GM20000 (cell line): Measurements from ENCODE around the gene CFAP74.
"Not testable (repeated sequence)": the region's sequence is repeated elsewhere in the genome, so short reads cannot be mapped to it uniquely, and the experiment has no call there.

ENCODE experiments used
- DNase-seq: peaks from one replicate; pipeline ENCODE4 v3.0.0; 2012; ENCODE audit warnings: low spot score
- TF ChIP-seq, protein P1 (sequence below): IDR thresholded peaks from 2 replicates; pipeline ENCODE4 v1.5.1; 2012; ENCODE audit warnings: mild to moderate bottlenecking, control low read depth; ENCODE audit errors: extremely low read depth, missing control alignments

Gene CFAP74

GRCh38 chr1:1892763-1893120, 110.8 kb downstream of the CFAP74 start:
- DNase-seq = no peak
- TF ChIP-seq, protein P1, sequence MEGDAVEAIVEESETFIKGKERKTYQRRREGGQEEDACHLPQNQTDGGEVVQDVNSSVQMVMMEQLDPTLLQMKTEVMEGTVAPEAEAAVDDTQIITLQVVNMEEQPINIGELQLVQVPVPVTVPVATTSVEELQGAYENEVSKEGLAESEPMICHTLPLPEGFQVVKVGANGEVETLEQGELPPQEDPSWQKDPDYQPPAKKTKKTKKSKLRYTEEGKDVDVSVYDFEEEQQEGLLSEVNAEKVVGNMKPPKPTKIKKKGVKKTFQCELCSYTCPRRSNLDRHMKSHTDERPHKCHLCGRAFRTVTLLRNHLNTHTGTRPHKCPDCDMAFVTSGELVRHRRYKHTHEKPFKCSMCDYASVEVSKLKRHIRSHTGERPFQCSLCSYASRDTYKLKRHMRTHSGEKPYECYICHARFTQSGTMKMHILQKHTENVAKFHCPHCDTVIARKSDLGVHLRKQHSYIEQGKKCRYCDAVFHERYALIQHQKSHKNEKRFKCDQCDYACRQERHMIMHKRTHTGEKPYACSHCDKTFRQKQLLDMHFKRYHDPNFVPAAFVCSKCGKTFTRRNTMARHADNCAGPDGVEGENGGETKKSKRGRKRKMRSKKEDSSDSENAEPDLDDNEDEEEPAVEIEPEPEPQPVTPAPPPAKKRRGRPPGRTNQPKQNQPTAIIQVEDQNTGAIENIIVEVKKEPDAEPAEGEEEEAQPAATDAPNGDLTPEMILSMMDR = no peak

DNA sequence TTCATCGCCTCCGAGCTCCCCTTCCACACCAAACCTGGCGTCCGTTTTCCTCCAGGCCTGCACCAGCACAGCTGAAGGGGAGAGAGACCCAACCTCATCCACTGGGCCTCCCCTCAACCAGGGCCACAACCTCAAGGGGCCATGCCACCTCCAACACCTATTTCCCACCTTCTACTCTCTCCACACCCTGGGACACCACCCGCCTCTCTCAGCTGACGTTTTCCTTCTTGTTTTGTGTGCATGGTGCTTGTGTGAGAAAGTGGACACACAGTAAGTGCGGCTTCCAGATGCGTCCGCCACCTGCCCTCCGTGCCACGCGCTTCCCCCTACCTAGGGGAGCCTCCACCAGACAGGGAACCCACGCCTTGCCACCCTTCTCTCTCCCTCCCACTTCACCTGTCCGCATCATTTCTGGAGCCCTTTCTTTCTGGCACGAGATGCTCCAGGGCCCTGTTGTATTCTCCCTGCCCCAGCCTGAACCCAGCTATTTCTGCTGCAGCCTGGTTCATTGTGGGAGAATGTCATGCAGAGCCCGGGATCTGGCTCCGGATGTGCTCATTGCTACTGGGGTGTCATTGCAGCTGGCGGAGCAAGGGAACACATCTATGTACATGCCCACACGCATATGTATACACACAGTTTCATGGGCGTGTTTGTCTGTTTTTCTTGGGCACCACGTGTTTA, 111.4 kb downstream of the CFAP74 start:
- TF ChIP-seq, protein P1 = no peak

DNA sequence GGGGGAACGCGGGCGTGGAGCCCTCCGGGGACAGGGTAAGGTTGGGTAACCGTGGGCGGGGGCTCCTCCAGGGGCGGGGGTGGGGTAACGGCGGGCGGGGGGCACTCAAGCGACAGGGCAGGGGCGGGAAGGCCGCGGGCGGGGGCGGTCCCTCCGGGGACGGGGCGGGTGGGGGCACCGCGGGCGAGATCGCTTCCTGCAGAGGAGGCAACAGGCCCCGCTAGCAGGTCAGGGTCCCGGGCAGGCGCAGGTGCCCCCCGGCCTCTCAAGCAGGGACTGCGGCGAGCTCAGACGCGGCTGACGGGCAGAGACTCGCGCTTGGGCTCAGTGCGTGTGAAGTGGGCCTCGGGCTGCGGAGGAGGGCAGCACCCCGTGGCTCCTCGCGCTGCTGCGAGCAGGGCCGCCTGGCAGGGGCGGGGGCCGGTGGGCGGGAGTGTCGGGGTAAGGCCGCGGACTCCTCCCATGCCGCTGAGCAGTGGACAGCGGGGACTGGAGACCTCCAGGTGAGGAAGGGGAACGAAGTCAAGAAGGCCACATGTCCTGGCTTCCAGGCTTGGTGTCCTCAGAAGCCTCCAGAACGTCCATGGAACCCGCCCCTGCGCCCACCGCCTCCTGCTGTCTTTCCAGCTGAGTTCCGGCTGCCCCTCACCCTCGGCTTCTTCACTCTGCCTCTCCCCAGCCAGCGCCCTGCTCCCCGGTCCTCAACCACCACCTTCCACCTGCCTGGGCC, 112.1 kb downstream of the CFAP74 start:
- peak; percentile 90 for DNase-seq
- TF ChIP-seq, protein P1 = no peak

More for the DNA sequence above, 111.4 kb downstream of the CFAP74 start:
- DNase-seq = no peak

- TF ChIP-seq, protein P1 = no peak
- peak; percentile 99 for DNase-seq
These were observed 112.9 kb downstream of the CFAP74 start, which contains the start of gene GNB1 for GRCh38 chr1:1890506-1891348. TSS of gene GNB1 (minus strand) at chr1:1891087. CDS start at chr1:1825453, 65,634 bp downstream.

DNA sequence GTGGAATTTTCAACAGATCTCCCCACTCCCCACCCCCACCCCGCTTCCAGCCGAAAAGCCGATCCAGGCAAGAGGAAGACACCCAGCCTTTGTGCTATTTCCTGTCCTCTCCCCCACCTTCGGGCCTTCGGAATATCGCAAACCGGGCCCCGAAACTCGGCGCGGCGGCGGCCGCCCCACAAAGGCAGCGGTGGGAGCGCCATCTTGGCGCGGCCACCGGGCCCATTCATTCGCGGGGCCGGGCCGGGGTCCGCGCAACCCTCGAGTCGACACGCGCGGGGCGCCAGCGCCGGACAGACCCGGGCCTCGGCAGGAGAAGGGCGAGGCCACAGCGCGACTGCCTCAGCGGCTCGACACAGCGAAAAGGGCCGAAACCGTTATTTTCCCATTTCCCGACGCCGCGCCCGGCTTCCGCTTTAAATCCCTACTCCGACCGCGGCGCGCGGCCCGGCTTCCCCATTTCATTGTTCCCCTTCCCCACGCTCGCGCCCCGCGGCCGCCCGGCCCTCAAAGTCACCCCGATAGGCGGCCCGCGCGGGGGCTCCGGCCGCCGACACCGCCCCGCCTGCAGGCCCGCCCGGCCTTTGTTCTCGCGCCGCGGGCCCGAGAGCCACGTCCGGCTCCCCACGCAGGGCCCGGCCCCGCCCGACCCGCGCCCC, 113.6 kb downstream of the CFAP74 start:
- DNase-seq = peak; percentile 88
- TF ChIP-seq, protein P1 = no peak

GRCh38 chr1:1889090-1889750, 114.4 kb downstream of the CFAP74 start:
- no peak for DNase-seq
- TF ChIP-seq, protein P1 = no peak

GRCh38 chr1:1883890-1884289, 119.7 kb downstream of the CFAP74 start:
- DNase-seq = not testable (repeated sequence)
